ENCODE data around the gene ANKMY1.

ANKMY1 gene

DNA sequence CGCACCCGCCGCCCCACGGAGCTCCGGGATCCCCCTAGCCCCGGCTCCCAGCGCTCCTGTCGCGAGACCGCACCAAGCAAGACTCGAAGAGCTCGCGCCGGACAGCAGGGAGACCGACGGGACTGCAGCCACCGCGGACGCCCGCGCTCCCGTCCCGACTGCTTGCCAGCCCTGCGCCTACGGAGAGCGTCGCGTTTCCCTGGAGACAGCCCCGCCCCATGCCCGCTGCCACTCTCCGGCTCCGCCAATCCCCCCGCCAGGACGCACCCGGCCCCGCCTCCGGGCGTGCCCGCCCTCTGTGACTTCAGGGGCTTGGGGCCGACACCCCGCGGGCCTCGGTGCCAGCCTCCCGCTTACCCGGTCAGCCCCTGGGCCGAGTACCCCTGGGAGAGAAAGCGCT lies at the start of gene ANKMY1:
Gene ANKMY1 (minus strand): TSS at position 181 of the 400 bp plus-strand sequence. CDS start 653 bp downstream, outside the sequence.
- peak; percentile 56 for DNase-seq (ENCODE audit: low read depth)

DNA sequence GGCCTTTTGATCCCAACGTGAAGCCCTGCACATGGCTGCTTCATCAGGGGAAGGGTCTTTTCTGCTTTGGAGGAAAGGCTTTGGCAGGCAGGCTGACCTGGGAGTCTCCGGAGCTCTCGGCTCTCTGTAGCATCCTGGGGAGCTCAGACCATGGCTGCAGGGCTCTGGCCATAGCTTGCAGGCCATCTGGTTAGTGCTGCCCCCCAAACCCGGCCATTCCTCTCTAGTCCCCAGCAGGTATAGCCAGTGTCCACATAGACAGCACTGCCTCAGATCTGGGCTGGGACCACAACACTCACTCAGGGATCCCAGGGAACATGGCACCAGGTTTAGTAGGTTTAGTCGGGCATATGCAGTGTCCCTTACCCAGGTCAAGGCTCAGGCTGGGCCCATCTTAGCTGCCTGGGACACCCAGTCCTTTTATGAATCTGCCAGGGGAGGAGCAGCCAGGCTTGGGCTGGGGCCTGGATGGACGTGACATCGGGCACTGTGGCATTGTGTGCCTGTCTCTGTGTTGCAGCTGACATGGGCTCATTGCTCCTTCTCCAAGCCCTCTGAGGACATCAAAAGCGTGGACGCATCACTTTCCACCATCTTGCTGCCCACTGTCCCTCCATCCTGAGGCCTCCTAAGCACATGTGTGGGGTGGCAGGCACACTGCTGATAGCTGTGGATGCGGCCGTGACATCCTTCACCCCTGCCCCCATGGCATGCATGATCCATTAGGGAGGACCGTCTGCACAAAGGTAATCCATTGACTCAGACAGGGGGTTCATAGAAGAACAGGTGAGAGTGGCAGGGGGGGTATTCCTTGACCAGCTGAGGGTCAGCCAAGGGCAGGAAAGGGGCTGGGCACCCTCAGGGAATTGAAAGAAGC lies 48.3 kb upstream of the ANKMY1 start:
- no peak for DNase-seq (ENCODE audit: low read depth)

DNA sequence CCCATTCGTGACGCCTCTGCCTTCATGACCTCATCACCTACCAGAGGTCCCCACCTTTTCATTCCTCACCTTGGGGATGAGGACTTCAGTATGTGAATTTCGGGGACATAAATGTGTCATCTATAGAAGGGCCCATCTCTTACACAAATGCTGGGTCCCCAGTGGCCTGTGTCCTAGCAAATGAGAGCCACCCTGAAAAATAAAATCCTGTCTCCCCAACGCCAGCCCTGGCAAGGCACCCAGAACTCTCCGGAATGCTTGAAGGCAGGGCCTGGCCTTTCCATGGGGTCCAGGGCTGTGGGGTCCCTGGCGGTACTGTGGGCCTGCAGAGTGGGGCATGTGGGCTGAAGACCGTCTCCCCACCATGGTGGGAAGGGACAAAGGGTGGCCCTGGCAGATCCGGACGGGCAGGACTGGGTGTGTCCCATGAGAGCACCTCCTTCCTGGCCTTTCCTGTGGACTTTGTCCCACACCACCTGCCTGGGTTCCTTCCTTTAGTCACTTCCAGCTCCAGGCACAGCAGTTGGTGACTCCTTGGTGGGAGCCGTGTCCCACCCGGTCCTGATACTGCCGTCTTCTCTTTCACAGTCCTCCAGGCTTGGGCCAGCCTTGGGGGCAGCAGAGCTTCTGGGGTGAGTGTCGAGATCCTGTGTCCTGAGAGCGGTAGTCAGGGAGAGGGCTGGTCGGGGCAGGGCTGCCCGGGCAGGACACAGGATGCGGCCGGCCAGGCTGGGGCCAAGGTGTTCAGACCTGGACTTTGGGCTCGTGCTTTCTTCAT lies 47.3 kb upstream of the ANKMY1 start:
- DNase-seq (ENCODE audit: low read depth), result no peak

GRCh38 chr2:240604291-240604938 lies 46.6 kb upstream of the ANKMY1 start:
- DNase-seq (ENCODE audit: low read depth), result no peak

DNA sequence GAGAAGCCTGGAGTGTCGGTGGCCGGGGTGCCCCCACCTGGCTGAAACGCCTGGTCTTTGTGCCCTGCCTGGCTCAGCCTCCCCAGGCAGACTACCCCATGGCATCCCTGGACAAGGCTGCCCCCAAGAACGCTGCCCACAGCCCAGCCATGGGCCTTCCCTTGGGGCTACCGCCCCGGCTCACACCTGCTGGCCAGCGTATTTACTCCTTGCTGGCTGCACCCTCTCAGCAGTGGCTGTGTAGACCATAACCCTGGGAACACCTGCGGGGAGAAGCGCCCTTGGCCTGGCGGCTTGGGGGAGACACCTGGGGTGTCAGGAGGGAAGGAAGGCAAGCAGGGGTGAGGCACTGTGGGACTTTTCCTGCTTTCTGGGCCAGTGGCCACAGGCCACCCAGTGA lies 46.1 kb upstream of the ANKMY1 start:
- no peak for DNase-seq (ENCODE audit: low read depth)

DNA sequence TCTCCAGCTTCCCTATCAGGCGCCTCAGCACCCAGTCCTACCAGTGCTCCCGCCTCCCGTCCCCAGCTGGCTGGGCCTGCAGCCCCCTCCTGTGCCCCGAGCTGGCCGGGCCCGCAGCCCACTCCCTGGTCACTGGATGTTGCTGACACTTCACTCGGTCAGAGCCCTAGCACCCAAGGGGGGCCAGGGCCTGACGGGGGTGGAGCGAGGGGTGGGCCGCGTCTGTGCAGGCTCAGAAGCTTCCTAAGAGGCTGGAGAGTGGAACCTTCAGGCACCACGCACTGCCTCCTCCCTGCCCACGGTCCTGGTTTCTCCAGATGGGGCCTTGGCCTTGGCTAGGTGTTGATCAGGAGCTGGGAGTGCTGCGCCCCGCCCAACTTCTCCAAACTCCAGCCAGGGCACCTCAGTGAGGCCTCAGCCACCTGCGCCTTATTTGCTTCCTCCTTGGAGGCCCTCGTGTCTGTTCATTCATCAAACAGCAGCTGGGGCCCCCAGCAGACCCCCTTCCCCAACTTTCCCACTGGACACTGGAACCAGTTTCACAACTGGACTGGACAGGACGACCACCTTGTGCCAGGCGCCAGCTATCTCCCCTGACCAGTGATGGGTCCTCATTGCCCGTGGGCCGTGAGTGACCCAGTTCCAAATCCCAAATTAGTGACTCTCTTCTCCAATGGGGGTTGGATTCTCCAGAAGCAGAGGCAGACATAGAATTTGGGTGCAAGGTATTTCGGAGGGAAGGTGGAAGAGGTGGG lies 45.5 kb upstream of the ANKMY1 start:
- no peak for DNase-seq (ENCODE audit: low read depth)

DNA sequence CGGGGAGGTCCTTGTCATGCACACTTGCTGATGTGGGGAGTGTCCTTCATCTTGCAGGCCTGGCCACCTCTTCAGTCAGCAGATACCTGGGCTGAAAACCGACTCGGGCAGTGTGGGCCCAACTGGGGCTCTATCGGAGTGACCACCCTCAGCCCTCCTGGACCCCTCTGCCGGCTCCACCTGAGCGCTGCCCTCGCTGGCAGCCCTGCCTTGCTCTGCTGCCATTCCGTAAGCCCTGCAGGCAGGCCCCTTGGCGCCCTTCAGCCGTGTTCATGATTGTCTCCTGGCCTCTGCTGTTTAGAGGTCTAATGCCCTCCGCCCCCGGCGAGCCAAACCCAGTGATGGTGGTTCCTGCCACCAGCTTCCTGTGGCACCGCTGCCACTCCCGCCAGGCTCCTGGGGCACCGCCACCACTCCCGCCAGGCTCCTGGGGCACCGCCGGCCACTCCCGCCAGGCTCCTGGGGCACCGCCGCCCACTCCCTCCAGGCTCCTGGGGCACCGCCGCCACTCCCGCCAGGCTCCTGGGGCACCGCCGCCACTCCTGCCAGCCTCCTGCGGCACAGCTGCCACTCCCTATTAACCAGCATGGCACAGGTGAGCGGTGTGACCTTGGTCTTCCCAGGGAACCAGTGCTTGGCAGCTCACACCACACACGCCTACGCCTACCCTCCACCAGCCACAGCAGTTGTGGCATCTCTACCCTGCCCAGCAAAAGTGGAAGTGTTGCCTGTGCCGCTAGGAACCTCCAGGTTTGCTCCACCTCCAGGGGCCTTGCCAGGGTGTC lies 44.7 kb upstream of the ANKMY1 start:
- no peak for DNase-seq (ENCODE audit: low read depth)

- DNase-seq (ENCODE audit: low read depth), result no peak
Observed at GRCh38 chr2:240601831-240602160, 44.0 kb upstream of the ANKMY1 start.

DNA sequence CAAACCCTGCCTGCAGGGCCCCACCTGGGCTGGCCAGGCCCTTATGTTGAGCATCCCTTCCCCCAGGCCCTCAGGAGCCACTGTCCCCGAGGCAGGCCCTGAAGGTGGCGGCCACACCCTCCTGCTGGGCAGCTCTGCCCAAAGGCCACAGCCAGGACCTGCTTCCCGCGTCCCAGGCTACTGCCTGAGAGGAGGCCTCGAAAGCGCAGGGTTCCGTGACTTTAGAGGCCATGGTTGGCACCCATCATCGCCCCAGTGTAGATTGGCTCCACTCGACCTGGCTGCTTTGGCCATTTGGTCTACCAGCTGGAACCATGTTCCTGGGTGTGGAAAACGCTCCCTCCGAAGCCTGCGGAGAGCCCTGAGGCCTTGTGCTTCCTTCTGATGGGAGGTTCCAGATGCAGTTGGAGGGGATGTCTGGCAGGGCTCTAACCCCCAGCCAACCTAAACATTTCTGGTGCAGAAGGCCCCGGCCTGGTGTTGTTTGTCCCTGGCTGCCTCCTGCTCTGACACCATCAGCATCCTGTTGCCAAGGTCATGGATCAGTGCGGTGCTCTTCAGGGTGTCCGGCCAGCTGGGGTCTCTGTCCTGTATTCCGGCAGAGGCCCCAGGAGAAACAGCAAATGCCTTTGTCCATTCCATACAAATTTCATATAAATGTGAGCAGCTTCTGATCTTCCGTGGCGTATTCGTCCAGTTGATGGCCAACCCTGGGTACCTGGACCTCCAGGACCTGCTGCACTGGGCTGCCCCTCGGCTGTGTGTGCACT lies 43.5 kb upstream of the ANKMY1 start:
- DNase-seq (ENCODE audit: low read depth), result no peak

- no peak for DNase-seq (ENCODE audit: low read depth)
Observed at GRCh38 chr2:240600451-240600961, 42.7 kb upstream of the ANKMY1 start.

GRCh38 chr2:240599141-240599583 lies 41.4 kb upstream of the ANKMY1 start:
- DNase-seq (ENCODE audit: low read depth), result no peak

DNA sequence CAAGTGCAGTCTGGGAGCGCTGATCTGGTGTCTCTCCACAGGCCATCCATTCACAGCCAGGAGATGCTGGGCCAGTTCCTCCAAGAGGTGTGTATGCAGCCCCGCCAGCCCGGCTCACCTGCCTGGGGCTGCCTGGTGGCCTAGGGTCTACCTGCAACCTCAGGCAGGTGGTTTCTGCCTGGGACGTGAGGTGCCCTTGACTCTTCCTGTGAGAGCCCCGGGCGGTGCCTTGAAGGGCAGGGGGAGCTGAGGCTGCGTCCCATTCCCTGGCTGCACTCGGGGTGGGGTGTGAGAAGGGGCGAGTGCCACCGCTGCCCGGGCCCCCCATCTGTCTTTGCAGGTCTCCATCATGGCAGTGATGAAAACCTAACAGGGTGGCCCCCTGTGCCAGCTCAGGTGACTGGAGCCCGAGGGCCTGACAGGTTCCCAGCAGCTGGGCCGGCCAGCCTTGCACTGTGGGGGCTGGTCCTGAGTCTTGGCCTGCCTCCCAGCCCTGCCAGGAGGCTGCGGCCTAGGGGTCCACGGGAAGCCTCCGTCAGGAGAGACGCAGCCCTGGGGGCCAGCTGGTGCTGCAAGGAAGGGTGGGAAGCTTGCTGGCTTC lies 40.6 kb upstream of the ANKMY1 start:
- no peak for DNase-seq (ENCODE audit: low read depth)

DNA sequence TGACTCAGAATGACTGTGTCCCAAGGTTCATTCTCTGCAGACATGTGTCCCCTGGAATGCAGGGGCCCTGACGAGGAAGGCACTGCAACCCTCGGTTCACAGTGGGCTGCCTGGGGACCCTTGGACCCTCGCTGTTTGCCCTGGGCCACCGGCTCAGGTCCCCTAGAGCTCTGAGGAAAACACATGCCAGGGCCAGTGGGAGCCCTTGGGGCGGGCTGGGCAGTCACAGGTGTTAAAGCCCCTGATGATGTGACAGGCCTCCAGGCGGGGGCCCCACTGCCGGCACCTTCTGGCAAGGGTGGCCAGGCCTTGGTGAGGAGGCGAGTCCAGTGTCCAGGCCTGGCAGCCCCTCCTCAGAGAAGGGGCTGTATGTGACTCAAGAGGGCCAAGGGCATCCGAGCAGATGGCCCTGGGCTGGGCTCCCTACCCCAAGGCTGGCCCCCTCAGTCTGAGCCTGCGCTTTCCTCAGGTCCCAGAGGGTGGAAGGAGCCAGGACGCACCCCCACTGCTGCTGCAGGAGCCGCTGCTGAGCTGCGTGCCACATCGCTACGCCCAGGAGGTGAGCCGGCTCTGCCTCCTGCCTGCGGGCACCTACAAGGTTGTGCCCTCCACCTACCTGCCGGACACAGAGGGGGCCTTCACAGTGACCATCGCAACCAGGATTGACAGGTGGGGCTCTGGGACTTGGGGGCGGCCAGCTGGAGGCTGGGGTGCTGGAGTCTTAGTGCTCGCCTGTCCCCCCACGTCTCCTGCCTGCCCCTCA lies 39.8 kb upstream of the ANKMY1 start:
- DNase-seq (ENCODE audit: low read depth), result no peak

DNA sequence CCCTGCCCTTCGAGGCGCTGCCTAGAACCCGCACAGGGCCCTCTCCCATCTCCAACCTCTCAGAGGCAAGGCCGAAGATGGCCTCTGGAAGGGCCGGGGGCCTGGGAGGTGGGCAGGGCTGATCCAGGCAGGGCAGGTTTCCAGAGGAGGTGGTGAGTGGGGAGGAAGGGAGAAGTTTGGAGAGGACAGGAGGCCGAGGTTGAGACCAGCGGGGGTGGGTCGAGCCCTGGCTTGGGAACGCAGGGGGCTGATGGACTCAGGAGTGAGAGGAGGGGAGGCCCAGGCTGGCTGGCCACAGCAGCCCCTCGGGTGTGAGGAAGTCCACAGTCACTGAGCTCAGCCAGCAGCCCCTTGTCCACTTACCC lies 39.2 kb upstream of the ANKMY1 start:
- DNase-seq (ENCODE audit: low read depth), result no peak

DNA sequence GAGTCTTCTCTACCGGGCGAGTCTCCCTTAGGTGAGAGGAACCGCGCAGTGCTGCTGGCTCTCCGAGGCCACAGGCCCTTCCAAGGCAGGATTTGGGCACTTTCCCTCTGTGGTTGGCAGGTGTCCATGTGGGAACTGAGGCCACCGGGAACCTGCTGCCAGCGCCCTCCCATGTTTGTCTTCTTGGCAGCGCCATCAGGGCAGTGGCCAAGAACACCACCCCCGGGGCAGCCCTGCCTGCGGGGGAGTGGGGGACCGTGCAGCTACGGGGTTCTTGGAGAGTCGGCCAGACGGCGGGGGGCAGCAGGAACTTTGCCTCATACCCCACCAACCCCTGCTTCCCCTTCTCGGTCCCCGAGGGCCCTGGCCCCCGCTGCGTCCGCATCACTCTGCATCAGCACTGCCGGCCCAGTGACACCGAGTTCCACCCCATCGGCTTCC lies 38.7 kb upstream of the ANKMY1 start:
- DNase-seq (ENCODE audit: low read depth), result no peak

- no peak for DNase-seq (ENCODE audit: low read depth)
Observed at GRCh38 chr2:240596080-240596460, 38.3 kb upstream of the ANKMY1 start.

DNA sequence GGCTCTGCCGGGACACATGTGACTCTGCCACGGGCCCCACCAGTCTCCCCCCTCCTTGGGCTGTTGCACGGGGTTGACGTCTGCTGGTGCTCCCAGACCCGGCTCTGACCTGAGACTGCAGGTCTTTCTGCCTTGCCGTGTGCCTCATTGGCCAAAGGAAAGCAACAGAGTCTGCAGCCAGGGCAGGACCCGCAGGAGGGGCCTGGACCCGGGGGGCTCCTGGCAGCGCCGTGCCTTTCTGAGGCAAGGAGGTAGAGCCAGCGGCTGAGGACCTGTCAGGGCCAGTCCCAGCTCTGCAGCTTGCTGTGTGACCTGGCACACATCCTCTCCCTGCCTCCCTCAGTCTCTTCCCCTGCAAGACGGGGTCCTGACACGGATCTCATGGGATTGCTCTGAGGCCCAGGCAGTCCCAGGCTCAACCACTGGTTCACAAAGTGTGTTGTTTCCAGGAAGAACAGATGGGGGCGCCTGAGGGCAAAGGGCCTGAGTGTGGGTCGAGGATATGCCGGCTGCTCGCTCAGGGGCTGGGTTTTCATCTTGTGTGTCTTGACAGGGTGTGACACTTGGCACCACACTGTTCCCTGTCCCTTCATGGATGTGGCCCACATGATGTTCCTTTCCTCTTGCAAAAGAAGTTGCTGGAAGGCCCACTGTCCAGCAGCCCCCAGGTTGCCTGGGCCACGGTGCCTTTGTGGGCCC lies 37.7 kb upstream of the ANKMY1 start:
- no peak for DNase-seq (ENCODE audit: low read depth)

All from stimulated activated CD8-positive, alpha-beta memory T cell treated with anti-CD3 and anti-CD28 coated beads, Interleukin-12 subunit alpha, Interleukin-12 subunit beta, amount 100 ng/mL, for 4 hours (primary cell).